EH (cell line): Measurements from ENCODE around the gene CDH13.

Experiments used
- DNase-seq: peaks from one replicate; pipeline ENCODE4 v3.0.0-alpha.2; 2015; ENCODE audit warnings: low read depth

Gene CDH13

DNA sequence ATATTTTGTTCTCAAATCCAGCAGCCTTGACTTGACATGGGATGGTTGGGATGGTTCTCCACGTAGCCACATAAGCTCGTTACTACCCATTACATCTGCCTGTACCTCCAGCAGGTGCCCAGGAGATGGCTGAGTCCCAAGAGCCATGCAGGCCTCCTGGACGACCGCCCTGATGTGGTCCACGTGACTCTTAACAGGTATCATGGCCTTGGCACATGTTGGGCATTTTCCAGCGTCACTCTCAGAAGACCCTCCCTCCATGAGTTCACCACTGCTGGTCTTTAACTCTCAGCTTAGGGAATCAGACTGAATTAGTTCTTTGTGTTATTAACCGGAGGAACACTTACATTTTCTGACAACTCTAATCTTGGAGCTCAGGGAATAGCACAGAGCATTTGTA, 161.5 kb downstream of the CDH13 start:
- DNase-seq: no peak

DNA sequence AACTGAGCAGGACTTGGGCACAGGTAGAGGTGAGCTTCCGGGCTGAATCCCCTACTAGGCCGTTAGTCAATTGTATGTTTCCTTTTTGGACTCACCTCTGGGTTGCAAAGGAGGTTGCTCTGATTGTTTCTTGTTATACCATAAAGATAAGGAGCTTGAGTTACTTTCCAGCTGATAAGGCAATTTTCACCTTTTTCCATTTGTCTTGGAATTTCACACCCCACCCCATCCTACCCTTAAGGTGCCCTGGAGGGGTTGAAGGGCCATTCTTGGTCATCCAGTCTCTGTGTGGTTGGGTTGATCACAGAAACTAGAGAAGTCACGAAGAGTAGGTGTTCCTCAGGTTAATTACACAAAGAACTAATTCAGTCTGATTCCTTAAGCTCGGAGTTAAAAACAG, 162.2 kb downstream of the CDH13 start:
- DNase-seq: no peak

DNA sequence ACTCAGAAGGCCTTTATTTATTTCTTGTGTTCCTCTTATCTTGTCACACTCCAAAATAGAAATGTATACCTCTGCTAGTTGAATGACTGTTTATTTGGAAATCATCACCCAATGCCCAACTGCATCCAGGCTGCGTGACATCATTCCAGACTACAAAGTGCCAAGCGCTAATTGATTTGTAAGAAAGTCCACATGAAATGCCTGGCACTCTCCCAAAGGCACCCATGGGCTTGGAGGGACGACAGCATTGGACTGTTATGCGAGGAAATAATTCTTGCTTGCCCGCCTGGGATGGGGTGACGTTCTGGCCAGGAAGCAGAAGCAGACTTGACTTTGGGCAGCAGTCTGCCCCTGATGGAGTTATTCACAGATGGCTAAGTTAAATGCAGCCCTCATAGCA, 165.9 kb downstream of the CDH13 start:
- DNase-seq: no peak

DNA sequence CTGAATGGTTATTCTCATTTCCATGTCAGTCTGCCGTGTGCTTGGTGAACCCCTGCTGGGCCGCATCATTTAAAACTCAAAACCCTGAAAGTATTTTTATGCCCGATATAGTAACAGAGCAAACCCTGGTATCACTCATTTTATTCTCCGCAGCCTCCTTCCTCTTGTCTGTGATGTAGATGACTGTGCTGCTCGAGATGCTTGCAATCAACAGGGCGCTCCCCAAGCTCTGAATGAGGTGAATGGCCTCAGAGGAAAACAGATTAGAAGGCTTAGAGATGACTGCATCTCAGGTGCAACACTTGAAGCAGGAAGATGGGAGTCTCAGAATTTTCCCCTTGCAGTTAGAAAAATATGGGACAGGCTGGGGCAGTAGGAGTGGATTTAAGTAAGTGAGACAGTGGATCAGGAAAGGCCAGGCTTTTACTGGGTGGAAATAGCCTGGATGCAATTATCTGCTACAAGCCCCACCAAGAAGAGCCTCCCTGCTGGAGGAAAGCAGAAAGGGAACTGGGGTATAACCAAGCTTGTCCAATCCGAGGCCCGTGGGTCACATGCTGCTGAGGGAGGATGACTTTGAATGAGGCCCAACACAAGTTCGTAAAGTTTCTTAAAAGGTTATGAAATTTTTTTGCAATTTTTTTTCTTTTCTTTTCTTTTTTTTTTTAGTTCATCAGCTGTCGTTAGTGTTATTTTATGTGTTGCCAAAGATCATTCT, 166.9 kb downstream of the CDH13 start:
- DNase-seq: no peak

DNA sequence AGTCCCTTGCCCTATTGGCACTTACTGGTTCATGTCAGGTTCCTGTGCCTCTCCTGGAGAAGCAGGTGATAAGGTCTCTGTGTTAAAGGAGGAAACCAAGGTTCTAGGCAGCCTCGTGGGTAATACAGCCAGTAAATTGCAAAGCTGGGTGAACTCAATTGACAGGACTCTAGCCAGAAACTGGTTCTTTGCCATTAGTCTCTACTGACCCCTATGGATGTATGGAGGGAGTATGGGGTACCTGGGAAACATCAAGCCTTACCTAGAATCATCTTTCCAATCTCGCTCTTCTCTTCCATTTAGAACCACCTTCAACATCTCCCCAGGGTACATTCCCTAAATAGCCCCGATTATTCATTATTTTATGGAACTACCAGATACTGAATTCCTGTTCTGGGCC, 169.3 kb downstream of the CDH13 start:
- no peak for DNase-seq

DNA sequence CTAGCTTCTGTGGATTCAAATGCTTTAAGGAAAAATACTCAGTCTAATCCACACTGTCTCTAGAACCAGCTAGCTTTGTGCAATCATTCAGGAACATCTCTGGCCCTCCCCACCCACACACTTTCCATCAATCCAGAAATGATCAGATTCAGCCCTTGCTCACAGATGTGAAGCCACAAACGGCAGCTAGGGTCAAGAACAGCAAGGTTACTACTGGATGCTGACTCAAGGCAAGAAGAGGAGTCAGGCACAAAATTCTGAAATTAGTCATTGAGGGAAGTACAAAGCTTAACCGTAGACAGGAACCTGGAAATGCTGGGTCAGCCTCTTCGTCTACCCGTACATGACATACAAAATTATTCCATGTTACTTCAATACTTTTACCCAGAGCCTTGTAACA, 174.6 kb downstream of the CDH13 start:
- no peak for DNase-seq

DNA sequence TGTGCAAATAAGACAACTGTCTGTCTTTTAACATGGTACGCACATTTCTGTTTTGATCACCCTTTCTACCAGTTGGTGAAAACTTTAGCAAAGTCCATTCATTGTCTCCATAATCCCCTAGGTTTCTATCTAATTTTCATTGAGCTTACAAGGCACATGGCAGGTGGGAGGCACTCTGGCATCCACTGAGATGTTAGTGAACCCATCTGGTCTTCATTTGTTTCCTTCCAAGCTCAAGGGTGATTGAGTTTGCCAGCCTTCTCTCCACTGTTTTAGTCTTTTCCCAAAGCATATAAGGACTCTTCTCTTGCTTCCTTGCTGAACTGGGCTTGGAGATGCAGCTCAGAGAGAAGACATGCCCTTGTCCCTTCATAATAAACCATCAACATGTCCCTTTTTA, 179.1 kb downstream of the CDH13 start:
- DNase-seq: no peak

DNA sequence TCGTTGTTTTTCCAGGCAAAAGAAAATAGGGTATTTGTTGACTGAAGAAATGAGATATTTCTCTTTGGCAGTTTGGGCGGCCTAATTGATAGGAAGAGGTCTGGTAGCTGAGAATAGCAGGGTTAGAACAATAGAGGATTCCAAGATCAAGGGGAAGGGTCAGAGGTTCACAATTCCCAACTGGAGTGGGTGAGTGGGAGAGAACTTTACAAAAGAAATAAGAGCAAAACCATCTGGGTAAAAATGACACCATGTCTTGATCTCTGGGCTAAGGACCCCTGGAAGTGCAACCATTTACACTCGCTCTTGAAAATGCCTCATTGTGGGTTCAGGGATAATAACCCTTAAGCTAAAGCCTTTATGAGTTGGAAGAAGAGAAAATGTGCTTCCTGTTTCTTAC, 180.5 kb downstream of the CDH13 start:
- no peak for DNase-seq

DNA sequence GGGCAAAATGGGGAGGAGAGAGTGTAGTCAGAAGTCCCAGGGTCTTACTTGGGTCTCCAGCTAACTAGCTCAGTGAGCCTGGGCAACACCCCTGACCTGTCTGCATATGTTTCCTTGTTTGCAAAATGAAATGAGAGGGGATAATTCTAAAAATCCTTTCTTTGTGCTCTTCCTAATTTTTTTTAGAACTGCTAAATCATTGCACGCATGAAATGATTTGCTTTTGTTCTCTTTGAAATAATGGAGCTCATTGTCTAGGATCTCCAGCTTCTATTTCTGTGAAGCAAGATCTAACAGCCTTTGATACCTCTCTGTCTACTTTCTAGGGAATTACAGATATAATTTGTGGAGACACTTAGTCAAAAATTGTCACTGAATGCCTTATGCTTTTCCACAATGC, 181.3 kb downstream of the CDH13 start:
- no peak for DNase-seq

DNA sequence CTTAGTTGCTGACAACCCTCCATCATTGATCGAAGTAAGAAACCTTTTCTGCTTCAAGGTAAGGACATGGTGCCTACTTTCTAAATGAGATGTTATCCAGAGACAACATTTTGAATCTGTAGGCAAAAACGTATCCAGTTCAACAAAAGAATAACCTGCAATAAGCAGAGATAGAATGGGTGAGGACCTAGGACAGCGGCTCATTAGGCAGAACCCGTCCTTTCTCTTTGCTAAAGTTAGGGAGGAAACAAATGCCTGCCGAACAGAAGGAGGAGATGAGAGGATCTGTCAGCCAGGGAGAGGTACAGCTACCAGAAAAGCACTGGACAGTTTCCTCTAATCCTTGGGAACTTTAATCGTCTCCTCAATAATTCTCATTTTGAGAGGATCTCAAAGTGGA, 183.3 kb downstream of the CDH13 start:
- DNase-seq: no peak

DNA sequence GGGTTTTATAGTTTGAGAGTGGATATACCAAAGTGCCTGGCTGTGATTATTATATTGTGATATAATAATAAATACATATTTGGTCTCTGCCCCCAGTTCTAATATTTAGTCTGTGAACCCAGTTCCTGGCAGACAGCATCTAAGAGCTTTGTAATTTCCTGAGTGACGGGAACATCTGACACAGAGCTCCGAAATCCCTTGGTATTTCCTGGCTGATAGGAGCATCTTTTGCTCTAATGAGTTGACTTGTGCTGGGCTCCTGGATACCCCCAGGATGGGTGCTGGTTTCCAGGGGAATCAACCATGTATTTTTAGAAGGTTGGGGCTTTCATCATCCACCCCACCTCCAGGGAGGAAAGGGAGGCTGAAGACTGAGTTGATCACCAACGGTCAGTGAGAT, 187.3 kb downstream of the CDH13 start:
- no peak for DNase-seq

DNA sequence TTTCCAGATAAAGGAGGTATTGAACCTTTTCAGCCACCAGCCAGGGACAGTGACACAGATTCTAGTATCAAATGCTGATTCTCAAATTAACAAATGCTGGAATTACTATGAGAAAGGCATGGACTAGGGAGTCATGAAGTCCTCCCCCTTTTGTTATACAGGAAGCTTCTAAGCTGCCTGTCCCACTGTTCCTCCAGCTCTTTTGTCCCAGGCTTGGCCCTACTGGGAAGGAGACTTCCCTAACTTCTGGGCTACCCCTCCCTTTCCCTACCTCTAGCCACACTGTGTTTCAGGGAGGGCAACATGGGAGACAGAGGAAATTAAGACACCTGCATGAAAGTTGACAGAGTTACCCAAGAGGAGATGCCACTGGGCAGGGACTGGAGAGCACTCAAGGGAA, 192.5 kb downstream of the CDH13 start:
- no peak for DNase-seq

DNA sequence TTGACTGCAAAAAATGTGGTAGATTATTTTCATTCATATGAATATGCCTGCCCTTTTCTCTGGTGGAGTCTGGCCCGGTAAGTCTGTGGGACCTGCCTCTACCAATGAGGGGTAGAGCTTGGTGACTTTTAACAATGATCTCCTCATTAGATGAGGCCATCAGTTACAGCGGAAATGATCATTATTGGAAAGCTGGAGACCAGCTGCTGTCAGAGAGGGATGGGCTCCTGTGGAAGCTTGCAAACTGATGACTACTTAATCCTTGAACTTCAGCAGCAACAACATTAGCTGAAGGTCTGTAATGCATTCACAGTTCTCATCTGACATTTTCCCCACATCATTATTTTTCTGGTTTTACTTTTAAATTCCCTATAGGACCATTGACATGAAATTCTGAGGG, 194.1 kb downstream of the CDH13 start:
- no peak for DNase-seq

DNA sequence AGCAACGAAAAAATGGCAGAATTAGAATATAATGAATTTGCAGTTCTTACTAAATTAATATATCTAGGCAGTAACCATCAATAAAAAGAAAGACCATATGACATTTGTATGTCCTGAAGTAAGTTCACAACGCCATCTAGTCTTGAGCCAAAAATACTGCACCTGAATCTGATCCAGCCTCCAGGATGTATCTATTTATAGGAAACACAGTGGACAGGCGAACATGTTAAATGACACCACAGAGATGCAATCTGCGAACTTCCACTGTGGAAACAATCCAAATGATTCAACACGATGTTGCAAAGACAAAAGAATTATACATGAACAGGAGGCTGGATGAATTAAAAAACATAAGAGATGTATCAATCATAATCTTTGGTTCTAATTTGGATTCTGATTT, 197.6 kb downstream of the CDH13 start:
- DNase-seq: peak; percentile 11

DNA sequence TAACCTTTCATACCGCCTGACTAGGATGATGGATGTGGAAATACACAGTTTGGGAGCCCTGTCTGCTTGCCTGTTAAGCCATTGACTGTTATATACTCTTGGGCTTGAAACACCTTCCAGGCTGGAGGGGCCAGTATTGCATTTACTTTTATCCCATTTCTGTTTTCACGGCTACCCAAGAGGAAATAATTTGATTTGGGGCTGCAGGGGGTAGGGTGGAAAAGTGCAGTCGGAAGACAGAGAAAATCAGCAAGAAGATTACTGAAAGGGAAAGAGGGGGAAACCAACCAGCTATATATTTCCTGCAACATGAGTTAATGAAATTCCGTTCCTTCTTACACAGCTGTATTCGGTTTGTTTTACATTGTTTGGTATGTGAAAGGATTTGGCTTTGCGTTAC, 202.5 kb downstream of the CDH13 start:
- no peak for DNase-seq

DNA sequence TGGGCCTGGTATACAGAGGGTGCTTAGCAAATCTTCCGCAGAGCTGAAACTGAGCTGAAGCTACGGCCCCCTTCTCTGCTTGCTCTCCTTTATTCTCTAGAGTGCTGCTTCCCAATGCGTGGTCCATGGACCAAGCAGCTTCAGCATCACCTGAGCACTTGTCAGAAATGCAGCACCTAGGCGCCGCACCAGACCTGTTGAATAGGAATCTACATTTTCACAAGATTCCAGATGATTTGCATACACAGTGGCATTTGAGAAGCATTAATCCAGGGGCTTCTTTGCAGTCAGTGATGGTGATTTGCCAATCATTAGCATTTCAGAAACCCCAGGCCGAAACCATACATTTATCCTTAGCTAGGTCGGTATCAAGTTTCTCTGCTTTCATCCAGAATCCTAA, 204.2 kb downstream of the CDH13 start:
- no peak for DNase-seq

DNA sequence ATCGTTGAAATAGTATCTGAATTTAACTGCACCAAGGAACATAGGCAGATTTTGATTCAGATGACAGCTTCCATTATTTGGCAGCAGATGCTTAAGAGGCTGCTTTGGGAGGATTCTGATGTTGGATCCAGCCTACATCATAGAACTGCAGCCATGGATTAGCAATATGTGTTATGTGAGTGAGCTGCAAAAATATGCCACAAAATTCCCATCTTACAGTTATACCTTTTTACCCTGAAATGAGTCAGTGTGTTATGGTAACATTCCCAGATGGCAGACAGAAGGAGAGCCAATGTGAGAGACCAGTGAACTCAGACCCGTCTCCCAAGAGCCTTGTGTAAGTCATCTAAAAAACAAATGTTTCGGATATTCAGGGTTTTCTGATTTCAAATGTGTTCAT, 206.1 kb downstream of the CDH13 start:
- DNase-seq: peak; percentile 77

DNA sequence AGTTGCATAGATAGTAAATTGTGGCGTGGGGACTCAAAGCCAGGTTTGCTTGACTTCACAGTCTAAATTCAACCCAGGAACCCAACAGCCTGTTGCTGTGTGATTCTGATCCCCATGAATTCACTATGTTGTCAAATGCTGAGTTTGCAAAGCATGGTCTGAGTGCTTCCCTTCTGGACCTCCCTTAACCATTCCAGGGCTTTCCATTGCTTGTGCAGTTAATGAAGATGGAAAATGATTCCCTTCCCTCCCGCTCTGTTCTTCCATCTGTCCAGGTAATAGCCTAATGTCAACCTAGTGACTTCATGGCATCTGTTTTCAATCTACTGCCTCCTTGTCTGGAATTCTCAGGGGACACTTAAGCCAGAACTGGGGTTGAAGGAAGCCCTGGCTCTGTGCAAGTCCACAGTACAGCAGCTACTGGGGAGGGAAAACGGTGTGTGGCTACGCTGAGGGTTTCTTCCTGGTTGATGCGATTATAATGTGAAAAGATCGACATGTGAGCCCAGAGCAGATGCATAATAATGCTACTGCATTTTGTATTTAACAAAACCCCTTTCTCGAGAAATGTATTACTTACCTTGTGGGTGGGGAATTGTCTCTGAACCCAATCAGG, 206.7 kb downstream of the CDH13 start:
- no peak for DNase-seq

DNA sequence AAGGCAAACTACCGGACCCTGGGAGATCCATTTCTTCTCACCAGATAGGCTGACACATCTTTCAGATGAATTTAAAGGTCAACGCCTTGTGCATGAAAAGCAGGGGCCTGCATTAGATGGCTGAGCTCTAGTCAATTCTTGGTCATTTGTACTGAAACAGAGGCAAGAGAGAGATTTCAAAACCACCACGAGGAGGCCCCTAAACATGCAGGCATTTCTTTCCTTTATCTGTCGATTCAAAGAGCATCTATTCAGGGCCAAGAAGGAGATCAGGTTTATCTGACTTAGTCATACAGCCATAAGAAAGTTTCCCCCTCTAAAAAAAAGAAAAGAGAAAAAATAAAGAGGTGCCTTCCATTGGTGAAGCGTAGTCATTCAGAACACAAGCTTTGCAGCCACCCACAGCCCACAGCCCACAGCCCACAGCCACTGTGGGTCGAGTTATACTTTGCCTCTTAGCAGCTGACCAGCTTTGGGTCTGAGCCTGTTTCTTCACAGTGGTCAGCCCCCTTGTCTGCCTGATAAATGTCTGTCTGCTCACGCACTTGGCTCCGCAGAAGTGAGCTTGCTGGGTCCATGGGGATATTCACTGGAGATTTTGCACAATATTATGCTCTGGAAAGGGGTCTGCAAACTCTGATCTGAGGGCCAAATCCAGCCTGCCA, 207.5 kb downstream of the CDH13 start:
- DNase-seq: no peak

DNA sequence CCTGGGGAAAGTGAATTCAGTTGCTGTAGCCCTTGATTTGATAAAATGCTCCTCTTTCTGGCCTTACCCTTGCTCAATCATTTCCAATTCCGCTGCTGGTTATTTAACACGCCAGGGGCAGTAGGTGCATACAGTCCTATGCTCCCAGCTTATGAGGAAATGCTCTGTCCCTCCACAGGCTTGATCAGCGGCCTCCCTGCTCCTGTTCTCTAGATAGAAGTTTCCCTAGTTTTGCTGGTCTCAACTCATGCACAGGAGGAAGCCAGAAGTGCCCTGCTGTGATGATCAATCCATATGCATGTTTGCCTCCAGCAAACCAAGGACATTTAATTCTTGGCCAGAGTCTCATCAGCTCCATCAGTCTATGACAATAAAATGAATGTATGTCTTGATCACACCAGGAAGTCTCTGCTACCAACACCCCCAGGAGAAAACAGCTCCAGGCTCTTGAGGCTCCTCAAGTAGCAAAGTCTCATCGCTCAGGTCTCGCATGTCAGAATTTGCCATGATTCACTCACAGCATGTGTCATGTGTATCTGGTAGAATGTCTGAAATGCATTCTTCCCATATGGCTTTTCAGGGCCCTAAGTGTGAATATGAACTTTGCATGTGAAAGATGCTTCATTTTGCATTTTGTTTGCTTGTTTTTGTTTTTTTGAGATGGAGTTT, 208.9 kb downstream of the CDH13 start:
- DNase-seq: peak; percentile 83

DNA sequence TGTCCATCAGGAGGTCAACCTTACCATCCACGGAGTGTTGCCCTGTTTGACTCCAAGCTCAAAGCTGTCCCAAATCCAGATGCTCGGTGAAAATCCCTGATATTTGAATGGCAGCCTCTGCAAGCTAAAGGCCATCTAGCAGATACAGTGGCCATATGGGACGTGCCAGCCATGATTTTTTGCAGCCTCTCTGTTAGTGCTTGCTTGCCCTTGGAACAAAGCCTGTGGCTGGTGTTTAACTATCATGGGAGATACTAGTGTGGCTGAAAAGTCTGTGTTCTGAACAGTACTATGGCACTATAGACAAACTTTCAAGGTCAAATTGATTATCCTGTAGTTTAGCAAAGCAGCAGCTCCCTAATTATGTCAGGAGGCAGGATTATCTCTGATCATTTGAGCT, 214.3 kb downstream of the CDH13 start:
- DNase-seq: no peak

DNA sequence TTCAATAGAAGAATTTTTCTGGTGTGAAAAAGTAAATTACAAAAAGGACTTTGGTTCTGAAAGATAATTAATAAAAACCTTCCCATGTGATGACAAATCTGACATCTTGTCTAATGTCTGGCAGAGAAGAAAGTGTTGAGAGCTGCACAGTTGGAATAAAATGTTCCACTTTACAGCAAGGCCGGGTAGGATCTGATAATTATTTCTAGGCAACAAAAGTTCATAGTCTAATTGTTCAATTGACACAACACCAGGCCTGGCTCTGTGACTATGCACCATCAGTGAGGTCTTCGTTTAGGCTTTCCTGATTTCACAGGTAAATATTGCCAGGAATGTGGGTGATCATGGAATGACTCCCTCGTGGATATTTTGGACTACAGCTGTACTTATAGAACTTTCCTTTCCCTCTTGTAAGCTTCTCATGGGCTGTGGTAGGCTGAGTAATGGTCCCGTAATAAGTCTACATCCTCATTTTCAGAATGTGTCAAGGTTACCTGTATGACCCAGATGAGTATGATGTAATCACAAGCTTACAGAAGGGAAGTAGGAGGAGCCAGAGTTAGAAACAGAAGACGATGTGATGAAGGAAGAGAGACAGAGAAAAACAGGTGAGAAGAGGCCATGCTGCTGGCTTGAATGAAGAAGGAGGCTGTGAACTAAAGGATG, 217.0 kb downstream of the CDH13 start:
- no peak for DNase-seq

DNA sequence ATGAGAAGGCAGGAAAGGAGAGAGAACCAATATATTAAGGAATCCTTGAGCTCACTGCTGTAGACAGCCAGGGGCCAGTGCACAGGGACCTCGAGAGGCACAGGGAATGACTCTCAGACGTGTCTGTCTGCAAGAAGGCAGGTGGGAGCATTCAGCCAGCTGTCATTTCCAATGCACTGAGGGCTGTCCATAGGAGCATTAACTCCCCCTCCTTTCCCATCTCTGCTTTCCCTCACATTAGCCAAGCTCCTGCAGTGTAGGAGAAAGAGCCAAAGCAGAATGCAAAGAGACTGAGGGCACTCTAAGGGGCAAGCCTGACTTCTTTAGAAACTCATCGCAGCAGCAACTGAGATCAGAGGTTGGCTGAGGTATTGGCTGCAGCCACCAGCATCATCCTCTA, 218.3 kb downstream of the CDH13 start:
- no peak for DNase-seq
